Fibroblast of lung (primary cell): ENCODE measurements around the gene KCNH1.

Experiments used
- EZH2 ChIP-seq: IDR thresholded peaks from 2 replicates; pipeline ENCODE4 v1.5.1; 2012; ENCODE audit warnings: low read length, control low read depth, mild to moderate bottlenecking; ENCODE audit errors: missing control alignments
- TF ChIP-seq, protein P1 (sequence below), 2 donors: IDR thresholded peaks in 1 of 2; conservative IDR thresholded peaks in 1 of 2; 1 replicate in 1 of 2; 2 replicates in 1 of 2; pipeline ENCODE4 v1.5.1; 2011 to 2012; ENCODE audit warnings: low read length in 2 of 2, control low read depth in 1 of 2, inconsistent platforms in 1 of 2, low read depth in 1 of 2, mild to moderate bottlenecking in 1 of 2

DNA sequence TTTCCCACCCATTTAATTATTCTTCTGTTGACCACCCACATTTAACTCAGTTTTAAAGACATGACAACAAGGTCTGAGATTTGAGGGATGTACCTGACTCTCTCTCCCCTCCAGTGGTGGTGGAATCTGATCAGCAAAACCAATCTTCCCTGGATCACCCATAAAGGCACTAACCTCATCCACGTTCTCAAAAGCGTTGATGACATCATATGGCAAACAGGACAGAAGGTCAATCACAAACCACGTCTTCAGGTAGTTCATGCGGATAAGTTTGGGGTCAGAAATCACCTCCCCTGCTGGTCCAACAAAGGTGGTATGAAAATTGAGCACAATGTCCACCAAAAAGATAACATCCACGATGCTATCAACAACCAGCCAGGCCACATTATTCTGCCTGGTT lies 115.3 kb downstream of the KCNH1 start:
- TF ChIP-seq, protein P1, sequence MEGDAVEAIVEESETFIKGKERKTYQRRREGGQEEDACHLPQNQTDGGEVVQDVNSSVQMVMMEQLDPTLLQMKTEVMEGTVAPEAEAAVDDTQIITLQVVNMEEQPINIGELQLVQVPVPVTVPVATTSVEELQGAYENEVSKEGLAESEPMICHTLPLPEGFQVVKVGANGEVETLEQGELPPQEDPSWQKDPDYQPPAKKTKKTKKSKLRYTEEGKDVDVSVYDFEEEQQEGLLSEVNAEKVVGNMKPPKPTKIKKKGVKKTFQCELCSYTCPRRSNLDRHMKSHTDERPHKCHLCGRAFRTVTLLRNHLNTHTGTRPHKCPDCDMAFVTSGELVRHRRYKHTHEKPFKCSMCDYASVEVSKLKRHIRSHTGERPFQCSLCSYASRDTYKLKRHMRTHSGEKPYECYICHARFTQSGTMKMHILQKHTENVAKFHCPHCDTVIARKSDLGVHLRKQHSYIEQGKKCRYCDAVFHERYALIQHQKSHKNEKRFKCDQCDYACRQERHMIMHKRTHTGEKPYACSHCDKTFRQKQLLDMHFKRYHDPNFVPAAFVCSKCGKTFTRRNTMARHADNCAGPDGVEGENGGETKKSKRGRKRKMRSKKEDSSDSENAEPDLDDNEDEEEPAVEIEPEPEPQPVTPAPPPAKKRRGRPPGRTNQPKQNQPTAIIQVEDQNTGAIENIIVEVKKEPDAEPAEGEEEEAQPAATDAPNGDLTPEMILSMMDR (conservative IDR thresholded peaks at IDR 0.05 in 1 of 2, IDR thresholded peaks at IDR 0.05 in 1 of 2; ENCODE audit: low read depth in 1 of 2, low read length in 2 of 2), result no peak
- TF ChIP-seq EZH2, result no peak
